ENCODE data around the gene SLC6A7.
"Not testable (repeated sequence)": the region's sequence is repeated elsewhere in the genome, so short reads cannot be mapped to it uniquely, and the experiment has no call there.

Gene SLC6A7

DNA sequence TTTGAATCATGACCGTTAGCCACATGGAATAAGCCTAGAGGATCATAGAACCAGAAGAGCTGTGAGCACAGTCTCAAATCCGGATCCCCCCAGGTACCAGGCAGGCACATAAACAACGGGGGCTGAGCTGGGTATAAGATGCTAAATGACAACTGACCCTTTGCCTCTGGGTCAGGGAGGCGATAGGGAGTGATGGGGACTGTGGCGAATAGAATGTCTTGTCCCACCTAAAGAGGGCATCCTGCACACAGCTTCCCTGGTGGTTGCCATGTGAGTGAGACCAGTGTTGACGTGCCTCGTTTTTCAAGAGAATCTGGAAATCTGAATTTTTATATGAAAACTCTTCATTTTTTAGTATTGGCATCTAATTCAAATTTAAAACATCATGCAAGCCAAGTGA is 33.6 kb downstream of the SLC6A7 start:
- no peak for DNase-seq

DNA sequence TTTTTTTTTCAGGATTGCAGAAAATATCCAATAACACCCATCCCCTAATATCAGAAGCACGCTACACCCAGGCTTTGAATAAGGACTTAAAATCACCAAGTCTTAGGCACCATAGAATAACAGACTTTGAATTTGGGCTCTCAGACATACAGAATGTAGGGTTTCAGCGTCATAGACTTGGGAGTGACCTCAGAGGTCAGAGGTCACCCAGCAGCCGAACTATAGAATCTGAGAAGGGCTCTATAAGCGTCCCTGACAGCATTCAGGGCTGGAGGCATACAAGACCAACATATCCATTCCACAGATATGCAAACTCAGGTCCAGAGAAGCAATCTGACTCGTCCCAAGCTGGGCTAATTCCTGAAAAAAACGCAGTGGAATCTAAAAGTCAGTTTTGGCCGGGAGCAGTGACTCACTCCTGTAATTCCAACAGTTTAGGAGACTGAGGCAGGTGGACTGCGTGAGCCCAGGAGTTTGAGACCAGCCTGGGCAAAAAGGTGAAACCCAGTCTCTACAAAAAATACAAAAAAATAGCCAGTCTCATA is 34.7 kb downstream of the SLC6A7 start:
- no peak for DNase-seq

DNA sequence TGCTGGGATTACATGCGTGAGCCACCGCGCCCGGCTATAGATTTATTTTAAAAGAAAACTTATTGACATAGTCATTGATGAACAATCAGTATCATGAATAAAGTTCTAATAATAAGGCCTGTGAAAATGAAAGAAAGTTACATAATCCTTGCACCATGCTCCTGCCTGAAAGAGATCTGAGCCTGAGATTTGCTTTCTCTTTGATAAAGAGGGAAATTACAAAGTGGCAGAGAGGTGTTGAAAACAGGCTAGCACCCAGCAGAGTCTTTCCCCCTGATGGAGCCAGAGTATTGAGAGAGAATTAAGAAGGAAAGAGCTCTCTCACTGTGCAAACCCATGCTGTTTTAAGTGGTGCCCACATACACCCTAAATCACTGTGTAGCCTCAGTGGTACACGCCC is 37.2 kb downstream of the SLC6A7 start:
- no peak for DNase-seq

DNA sequence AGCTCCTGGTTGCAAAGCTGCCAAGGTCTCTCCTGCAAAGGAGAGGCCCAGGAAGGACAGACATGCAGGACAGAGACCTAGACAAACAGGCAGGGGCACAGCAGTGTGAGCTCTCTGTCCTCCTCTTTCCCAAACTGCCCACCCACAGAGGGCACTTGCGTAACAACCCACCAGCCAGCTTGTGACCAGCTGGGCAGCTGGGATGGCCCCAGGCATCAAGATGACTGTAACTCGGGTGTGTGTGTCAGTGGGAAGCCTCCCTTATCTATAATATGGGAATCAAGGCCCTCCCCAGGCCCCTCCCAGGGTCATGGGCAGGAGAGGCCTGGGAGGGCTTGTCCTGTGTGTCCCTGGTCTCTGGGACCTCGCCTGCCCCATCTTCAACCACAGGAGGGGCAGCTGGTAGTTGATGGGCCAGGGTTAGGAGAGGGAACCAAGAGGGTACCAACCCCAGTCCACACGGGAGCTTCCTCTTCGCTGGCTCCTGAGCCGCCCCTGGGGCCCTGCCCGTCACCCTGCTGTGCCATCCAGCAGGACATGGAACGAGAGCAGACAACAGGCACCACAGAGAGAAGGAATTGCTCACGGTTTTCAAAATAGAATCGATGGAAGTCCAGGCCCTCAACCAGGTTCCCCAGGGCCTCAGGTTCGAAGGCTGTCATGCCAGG is 37.9 kb downstream of the SLC6A7 start:
- no peak for DNase-seq

DNA sequence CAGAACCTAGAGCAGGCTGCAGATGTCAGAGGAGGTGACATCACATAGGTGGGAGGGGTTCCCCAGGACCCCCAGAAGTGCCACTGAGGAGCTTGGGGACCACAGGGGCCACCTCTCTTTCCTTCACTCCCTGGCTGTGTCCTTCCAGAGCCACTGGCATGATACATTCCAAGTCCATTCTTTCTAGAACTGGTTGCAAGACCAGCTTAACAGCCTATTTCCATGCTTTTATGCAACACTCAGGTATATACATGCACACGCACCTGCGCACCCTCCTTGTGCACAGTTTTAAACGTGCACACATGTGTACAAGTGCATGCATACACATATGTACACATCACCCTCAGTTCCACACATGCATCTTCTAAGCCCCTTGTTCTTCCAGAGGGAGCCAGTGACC is 39.7 kb downstream of the SLC6A7 start:
- DNase-seq: no peak

DNA sequence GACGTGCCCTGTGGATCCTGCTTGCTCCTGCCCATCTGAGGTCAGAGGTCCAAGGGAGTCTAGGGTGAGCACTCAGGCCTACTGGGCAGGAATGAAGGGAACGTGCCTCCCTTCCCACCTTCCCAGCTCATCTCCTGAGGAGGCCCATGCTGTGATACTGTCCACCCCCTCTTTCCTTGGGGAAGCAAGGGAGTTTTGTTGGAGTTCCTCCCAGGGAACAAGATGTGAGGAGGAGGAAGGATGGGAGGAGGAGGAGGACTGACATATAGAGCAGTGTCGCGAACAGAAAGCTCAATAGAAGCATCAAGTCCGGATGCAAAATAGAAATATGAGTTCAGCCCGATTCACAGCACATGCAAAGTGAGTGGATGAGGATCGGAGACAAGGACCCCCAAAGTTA is 41.0 kb downstream of the SLC6A7 start:
- no peak for DNase-seq

DNA sequence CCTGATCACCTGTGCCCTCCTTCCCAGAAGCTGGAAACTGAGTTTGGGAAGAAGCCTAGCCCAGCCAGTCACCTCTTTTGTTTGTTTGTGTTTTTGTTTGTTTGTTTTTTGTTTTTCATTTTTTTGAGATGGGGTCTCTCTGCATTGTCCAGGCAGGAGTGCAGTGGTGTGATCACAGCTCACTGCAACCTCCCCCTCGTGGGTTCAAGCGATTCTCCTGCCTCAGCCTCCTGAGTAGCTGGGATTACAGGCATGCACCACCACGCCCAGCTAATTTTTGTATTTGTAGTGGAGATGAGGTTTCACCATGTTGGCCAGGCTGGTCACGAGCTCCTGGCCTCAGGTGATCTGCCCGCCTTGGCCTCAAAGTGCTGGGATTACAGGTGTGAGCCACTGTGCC is 43.8 kb downstream of the SLC6A7 start:
- not testable (repeated sequence) for DNase-seq

DNA sequence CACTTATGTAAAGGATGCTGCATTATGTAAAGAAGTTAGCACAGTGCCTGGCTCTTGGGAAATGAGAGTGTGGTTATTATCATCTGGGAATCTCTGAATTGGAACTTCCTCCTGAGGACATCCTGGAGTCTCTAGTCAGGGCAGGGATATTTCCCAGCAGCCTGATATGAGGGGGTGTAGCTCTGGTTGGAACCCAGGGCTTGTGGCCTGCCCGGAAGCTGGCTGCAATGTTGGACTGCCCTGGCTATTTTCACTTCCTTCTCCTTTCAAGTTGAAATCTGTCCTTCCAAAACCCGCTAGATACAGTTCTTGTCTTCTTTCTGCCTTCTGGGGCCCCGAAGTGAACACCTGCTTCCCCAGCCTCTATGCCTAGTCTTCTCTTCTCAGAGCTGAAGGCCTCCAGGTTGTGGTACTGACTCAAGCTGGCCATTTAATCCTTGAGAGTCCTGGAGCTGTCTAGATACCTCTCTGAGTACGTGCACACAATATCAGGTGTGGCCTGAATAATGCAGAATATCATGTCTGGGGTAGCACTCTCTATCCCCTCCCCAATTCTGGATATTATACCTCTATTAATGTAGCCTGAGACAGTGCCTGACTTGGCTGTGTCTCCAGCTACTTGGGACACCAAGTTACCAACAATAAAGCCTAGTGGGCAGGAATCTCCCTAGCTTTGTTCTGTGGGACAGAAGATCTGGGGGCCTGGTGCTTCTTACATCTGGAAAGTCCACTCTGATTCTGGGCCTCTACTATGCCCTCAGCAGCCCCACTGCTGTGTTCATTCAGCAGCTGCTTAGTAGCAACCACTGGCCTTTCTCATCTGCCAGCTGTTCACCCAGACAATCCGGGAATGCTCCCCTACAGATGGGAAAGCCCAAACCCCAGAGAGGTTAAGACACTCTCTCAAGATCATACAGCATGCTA is 45.0 kb downstream of the SLC6A7 start:
- no peak for DNase-seq

DNA sequence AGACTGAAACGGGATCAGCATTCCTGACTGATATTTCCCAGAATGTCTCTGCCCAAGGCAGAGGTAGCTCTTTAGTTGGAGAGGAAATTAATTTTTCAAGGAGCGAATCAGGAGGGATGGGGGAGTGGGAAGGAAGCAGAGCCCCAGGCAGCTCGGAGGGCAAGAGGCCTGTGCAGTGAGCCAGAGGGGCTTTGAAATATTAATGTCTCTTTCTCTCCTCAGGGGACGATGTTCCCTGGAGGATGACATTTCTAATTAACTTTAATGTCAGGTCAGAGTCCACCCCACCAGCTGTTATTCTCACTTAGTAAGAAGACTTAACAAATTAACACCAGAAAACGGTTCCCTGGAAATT is 45.6 kb downstream of the SLC6A7 start:
- no peak for DNase-seq

DNA sequence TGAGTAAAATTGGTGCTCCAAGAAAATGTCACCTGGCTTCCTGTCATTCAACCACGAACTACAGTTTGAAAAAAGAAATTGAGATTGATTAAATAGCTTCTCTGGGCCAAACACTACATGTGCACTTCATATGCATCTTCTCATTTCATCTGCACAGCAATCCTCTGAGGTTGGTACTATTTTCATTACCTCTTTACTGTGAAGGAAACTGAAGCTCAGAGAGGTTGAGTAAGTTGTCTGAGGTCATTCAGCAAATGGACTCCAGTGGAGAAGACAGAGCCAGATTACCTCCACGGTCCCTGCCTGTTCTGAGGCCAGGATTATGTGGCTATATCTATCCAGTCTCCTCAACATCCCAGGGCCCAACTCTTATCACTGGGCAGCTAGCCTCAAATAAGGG is 46.5 kb downstream of the SLC6A7 start:
- DNase-seq: no peak

DNA sequence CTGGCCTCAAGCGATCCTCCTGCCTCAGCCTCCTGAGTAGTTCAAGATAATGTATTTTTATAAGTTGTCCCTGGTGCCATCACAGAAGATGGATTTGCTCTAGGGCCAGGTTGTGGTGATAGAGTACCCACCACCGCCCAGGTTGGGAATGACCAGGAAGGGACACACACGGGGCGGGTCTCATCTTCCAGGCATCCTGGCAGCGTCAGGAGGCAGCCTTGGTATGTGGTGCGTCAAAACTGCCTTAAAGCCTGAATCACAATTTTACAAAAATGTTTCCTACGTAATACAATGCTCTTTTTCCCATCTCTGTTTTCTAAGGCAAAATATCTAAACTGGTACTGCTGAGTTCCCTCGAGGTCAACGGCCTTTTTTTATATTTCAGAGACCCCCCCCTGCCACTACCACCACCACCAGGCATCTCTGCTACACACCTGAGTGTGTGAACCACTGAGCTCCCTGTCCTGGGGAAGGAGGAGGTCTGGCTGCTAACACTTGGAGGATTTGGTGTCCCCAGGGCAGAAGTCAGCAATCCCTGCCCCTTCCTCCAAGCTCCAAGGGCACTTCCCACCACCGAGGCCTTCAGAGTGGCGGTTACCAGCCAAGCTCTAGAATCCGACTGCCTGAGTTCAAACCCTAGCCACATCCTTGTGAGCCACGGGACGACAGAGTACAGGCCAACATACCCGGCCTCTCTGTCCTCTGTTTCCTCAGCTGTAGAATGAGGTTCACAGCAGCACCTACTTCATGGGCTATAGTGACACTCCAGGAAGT is 47.3 kb downstream of the SLC6A7 start:
- DNase-seq: no peak

DNA sequence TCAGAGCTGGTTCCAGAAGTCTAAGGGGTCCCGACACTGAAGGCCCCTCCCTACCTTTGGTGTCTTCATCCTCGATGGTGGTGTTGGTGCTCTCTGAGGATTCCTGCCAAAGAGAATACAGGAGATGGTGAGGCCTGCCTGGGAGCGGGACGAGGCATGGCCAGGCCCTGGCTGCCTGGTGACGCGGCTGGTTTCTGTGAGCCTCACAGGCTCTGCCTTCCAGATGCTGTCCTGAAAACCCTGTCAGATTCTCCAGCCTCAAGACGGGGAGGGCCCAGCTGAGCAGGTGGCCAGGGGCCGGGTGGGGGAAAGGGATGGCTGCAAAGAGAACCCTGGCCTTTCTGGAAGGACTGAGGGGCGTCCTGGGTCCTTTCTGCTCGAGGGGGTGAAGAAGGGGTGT is 48.8 kb downstream of the SLC6A7 start:
- DNase-seq: no peak

DNA sequence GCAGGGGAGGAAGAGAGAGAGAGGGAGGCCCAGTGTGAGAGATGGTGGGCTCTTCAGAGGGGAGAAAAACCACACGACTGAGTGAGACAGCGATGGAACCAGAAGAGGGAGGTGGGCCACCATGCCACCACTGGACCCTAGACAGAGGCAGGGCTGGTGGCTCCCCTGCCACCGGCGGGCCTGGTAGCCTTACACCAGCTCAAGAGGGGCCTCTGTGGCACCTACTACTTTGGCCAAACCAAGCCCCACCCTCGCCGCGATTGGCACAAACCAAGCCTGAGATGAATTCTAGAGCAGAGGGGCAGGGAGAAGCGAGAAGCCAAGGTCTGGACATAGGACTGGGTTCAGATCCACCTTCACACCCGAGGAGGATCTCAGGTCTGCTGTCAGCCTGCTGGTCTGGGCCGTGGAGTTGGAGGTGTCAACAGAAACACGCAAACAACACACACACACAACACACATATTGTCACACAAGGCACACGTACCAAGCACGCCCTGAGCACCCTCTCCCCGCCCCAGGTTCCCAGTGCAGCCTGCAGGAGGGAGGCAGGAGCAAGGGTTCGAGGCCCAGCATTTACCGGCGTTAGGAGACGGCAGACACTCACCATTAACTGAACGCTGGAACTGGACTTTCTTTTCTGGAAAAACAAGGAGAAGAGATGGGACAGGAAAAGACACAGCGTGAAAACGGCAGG is 49.4 kb downstream of the SLC6A7 start:
- no peak for DNase-seq

DNA sequence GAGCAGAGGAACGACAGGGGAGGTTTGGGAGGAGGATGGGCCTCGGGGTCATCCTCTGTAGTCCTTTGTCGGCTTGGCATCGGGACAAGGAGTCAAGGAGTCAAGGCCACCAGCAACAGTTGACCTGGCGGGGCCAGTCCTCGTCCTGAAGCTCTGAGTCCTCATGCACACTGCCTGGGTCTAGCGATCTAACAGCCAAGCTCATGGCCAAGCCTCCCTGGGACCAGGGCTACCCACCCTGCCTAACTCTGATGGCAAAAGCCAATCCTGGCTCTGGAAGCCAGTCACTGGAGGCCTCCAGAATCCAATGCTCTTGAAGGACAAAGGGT is 49.9 kb downstream of the SLC6A7 start:
- no peak for DNase-seq

DNA sequence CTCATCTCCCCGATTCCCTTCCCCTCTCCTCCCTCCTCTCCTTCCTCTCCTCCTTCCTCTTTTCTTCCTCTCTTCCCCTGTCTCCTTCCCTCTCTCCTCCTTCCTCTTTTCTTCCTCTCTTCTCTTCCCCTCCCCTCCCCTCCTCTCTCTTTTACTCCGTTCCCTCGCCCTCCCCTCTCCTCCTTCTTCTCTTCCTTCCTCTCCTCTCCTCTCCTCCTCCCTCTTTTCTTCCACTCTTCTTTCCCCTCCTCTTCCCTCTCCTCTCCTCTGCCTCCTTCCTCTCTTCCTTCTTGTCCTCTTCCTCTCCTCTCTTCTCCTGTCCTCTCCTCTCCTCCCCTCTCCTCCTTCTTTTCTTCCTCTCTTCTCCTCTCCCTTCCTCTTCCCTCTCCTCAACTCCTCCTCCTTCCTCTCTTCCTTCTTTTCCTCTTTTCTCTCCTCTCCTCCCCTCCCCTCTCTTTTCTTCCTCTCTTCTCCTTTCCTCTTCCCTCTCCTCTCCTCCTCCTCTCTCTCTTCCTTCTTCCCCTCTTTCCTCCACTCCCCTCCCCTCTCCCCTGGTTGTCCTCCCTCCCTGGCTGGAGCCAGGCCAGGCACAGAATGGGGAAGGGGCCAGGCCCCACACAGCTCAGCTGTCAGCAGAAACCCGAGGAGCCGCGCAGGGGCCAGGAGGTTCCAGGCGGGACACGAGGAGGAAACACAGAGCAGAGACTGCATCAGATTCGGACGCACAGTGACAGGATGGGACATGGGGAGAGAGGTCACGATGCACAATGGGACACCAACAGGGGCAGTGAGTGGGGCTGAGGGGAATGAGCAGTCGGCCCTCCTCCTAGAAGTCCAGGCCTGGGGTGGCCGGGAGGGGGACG is 51.7 kb downstream of the SLC6A7 start:
- DNase-seq: no peak

DNA sequence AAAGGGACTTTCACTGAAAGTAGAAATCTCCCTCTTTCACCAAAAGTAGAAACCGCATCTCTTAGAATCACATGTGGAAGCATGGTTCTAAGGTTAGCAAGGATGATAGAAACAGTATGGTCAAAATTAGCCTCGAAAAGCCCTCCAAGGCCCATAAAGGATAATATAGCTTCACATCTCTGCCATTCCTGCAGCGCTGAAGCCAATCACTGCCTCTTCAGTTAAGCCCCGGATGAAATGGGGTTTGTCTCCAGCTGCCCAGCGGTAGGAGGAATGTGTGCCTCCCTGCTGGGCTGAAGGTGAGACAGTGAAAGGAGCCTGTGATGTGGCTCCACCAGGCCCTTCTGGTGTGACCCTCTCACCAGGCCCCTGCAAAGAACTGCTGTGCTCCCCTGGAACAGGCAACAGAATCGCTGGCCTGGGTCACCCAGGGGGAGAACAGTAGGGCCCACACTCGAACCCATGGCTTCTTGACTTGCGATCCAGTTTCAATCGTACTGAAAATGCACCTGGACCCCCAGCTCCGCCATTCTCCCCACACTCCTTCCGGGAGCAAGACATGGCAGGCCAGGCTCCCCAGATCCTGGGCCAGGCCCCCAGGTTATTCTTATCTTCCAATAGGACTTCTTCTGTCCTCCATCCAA is 52.5 kb downstream of the SLC6A7 start:
- no peak for DNase-seq

DNA sequence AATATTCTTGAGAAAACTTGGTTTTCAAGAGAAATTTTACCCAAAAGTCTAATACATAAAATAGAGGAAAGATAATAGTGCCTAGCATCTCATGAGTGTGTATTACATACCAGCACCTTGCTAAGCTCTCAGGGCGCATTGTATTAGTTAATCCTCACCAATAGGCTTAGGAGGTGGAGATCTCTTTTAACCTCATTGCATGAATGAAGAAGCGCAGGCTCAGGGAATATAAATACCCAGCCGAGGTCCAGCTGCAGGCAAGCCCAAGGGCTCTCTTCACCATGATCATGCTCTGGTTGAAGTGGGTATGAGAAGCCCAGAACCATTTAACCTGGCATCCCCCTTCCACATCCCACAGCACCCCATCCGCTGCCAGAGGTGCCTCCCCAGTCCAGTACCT is 53.7 kb downstream of the SLC6A7 start:
- no peak for DNase-seq

DNA sequence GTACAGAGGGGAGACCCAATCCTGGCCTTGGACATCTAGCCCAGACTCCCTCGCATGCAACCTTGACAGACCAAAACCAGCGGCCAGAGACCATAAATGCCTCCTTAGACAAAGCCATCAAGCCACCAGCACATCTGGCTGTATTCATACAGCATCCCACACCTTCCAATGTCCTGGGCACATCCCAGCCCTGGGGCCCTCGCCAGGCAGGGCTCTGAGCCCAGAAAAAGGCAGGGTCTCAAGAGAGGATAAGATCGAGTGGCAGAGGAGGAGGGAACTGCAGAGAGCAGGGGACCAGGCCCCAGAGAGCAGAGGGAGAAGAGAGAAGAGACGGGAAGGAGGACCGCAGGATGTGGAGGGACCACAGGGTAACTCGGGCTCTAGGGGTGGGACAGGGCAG is 54.3 kb downstream of the SLC6A7 start:
- no peak for DNase-seq

DNA sequence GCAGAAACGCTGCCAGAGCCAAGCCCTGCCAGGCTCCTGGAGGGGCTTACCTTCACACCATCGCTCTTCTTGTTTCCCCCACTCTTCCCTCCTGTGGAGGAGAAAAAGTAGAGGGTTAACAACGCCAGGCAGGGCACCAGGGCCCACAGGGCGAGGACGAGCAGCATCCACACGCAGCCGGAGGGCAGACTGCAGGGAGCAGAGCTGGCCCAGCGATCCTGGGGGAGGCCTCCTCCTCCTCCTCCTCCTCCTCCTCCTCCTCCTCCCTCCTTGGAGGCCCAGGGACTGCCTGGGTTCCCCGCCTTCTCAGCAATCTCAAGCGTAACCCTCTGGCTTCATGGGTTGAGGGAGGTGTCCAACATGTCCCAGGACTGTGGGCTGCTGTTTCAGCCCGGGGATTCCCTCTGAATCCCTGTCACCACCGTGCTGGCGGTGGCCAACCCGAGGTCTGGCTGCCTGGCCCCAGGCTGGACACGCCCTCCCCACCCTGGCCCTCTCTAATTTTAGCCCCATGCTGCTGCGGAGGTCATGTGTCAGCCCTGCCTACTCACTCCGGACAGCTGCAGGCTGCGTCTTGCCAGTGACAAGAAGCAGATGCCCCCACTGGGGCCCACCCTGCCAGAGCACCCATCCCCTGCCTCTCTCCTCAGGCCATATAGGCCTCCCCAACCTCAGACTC is 55.4 kb downstream of the SLC6A7 start:
- DNase-seq: no peak

DNA sequence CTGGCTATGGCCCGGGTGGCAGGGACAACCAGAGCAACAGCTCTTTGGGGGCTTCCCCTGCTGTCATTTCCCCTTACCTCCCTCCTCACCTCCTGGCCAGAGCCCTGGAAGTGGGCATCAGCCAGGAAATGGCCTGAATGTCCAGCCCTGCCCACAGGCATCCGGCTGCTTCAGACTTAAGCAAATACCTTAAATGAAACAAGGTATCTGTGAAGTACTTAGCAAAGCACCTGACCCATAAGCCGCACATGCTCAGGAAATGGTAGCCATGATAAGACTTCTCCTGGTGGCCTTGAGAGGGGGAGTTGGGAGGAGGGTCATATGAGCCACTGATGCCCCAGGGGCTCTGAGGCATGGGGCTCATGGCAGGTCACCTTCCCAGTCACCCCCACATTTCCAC is 55.9 kb downstream of the SLC6A7 start:
- DNase-seq: no peak

DNA sequence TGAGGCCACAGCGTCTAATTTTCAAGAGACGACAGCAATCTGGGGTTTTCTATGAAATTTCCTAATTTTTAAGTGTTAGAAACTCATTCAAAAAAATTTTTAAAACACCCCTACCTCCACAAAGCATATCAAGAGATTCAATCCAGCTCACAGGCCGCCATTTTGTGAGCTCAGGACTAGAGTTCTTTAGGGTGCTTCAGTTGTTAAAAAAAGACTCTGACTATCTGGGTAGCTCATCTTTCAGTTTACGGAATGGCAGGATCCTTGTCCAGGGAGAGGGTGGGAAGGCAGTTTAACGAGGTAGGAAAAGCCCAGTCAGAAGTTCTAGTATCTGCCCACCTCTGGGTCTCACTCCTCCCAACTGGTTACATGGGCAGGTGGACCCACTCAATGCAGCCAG is 56.6 kb downstream of the SLC6A7 start:
- no peak for DNase-seq
